Mucosa of rectum (tissue), 2 donors: Measurements from ENCODE around the gene MYO18B.

Experiments
- H3K27ac ChIP-seq, 2 donors: one replicate each; pipeline ENCODE4 v1.7.0; 2013; ENCODE audit warnings: inconsistent platforms in 2 of 2, low read depth in 2 of 2, low read length in 2 of 2
- H3K27me3 ChIP-seq, 2 donors: one replicate each; pipeline ENCODE4 v1.7.0; 2013; ENCODE audit warnings: low read length in 2 of 2; ENCODE audit not compliant: control insufficient read depth in 2 of 2, insufficient read depth in 2 of 2
- H3K36me3 ChIP-seq, 2 donors: one replicate each; pipeline ENCODE4 v1.7.0; 2013; ENCODE audit warnings: low read length in 2 of 2; ENCODE audit not compliant: control insufficient read depth in 2 of 2, insufficient read depth in 2 of 2
- H3K4me1 ChIP-seq, 2 donors: one replicate each; pipeline ENCODE4 v1.7.0; 2013; ENCODE audit warnings: low read length in 2 of 2, mild to moderate bottlenecking in 1 of 2; ENCODE audit not compliant: control insufficient read depth in 2 of 2, insufficient read depth in 2 of 2
- H3K4me3 ChIP-seq, 2 donors: one replicate each; pipeline ENCODE4 v1.7.0; 2013; ENCODE audit warnings: low read length in 2 of 2
- H3K9ac ChIP-seq, 2 donors: one replicate each; pipeline ENCODE4 v1.7.0; 2013; ENCODE audit warnings: low read length in 2 of 2, low read depth in 1 of 2, mild to moderate bottlenecking in 1 of 2
- H3K9me3 ChIP-seq, 2 donors: one replicate each; pipeline ENCODE4 v1.7.0; 2013; ENCODE audit warnings: low read length in 2 of 2; ENCODE audit not compliant: control insufficient read depth in 2 of 2
- donor health status: healthy.
- donor health status: Normal muscosa, but diverticular disease.

Gene MYO18B

DNA sequence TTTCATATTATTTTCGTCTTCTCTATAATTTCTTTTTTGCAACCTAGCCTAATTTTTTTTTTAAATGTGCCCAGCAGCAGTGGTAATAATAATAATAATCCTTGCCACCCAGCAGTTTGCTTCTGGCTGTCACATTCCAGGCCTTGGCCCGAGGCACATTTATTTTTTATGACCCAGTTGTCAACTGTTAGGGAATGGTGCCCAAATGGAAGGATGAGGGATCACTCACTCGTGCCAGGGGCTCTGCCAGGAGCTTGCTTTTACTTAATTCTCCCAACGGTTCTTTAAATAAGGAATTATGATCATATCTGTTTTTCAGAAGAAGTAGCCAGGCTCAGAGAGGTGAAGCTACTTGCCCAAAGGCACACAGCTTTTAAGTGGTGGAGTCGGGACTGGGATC, 49.6 kb downstream of the MYO18B start:
- Histone ChIP-seq H3K4me3 (no peak overlapping the region), H3K27me3 (no peaks in the 10 kb centered on the region), H3K27ac (no peak overlapping the region), H3K9me3 (no peaks in the 10 kb centered on the region), H3K4me1 (no peaks in the 10 kb centered on the region), H3K36me3 (no peaks in the 10 kb centered on the region), H3K9ac (no peak overlapping the region)

DNA sequence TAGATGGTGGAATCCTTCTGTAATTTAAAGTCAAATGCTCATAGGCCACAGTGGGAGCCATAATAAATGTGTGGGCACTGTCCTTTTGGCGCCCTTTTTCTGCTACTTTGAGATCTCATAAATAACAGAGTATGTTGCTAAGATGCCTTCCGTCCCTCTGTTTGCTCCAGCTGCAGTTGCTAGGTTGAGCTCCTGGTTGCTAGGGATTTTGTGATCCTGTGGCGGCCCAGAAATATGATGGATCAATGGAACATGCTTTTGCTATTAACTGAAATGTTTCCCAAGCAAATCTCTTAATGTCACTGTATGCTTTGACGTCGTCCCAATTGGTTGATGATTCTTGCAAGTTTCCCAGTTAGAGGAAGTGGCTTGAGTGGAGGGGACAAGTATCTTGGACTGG, 53.5 kb downstream of the MYO18B start:
- H3K27me3 ChIP-seq = peaks cover 0 to 2% of the 10 kb centered on the region in 2 donors
- no peaks in the 10 kb centered on the region for H3K9me3 ChIP-seq
- H3K4me1 ChIP-seq = no peaks in the 10 kb centered on the region
- H3K9ac ChIP-seq = no peak overlapping the region
- H3K4me3 ChIP-seq = no peak overlapping the region
- H3K36me3 ChIP-seq = no peaks in the 10 kb centered on the region
- H3K27ac ChIP-seq = no peak overlapping the region

DNA sequence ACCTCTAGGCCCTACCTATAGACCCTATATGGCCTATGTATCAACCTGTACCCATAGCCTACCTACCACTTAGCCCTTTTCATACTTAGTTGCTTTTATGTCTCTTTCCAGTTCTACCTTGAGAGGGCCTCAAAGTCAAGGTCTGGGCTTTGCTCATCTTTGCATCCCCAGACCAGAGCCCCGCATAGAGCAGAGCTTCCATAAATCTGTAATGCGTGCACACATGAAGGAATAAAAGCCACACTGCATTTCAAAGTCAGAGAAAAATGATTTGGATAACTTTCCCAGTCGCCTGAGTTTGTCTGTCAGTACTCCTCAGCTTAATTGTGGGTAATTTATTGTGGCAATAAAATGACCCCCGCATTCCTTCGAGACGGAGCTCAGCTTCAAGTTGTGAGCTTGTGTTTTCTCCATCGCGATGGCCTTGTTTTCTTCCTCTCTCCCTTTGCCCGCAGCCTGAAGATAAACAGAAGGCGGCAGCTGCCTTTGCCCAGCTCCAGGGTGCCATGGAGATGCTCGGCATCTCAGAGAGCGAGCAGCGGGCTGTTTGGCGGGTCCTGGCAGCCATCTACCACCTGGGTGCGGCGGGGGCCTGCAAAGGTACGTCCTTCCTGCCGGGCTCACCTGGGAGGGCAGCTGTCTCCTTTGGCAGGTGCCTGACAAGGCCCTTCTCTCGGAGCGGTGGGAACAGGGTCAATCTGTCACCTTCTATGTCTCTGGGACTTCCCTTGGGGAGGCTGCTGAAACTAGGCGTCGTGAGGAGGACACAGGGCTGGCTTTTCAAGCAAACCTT, 55.7 kb downstream of the MYO18B start:
- no peaks in the 10 kb centered on the region for H3K36me3 ChIP-seq
- no peak overlapping the region for H3K27ac ChIP-seq
- no peak overlapping the region for H3K9ac ChIP-seq
- no peak overlapping the region for H3K4me3 ChIP-seq
- no peaks in the 10 kb centered on the region for H3K9me3 ChIP-seq
- H3K4me1 ChIP-seq = no peaks in the 10 kb centered on the region
- peaks cover 0 to 4% of the 10 kb centered on the region in 2 donors for H3K27me3 ChIP-seq

DNA sequence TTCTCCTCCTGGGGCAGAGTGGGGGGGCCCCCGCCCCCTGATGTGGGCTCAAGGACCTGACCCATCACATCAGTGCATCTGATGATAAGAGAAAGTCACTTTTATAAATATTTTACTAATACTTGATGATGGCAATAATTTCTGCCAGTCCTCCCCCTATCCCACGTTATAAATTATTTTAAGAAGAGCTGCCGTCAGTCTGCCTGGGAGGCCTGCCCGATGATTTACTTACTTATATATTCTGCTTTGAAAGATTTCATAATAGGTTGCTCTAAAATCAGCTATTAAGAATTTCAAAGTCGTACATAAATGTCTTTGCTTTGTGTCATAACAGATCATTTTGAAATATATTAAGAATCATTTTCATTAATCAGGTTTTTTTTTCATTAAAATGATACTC, 58.8 kb downstream of the MYO18B start:
- H3K27ac ChIP-seq = no peak overlapping the region
- H3K4me3 ChIP-seq = no peak overlapping the region
- H3K9me3 ChIP-seq = no peaks in the 10 kb centered on the region
- H3K4me1 ChIP-seq = no peaks in the 10 kb centered on the region
- H3K27me3 ChIP-seq = peaks cover 0 to 6% of the 10 kb centered on the region in 2 donors
- H3K36me3 ChIP-seq = no peaks in the 10 kb centered on the region
- no peak overlapping the region for H3K9ac ChIP-seq

DNA sequence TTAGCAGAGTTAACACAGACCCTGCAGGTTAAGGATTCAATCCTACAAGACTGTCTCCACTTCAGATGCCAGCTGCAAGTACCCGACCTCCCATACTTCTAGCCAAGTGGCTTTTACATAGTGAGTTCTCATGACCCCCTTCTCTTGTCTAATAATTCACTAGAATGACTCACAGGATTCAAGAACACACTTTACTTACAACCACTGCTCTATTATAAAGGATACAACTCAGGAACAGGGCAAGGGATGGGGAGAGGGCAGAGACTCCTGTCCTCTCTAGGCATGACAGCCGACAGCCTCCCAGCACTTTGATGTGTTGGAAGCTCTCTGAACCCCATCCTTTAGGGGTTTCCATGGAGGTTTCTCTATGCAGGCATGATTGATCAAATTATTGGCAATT, 60.0 kb downstream of the MYO18B start:
- H3K36me3 ChIP-seq = no peaks in the 10 kb centered on the region
- H3K4me3 ChIP-seq = no peak overlapping the region
- no peaks in the 10 kb centered on the region for H3K4me1 ChIP-seq
- no peaks in the 10 kb centered on the region for H3K9me3 ChIP-seq
- peaks cover 0 to 6% of the 10 kb centered on the region in 2 donors for H3K27me3 ChIP-seq
- no peak overlapping the region for H3K9ac ChIP-seq
- H3K27ac ChIP-seq = no peak overlapping the region

DNA sequence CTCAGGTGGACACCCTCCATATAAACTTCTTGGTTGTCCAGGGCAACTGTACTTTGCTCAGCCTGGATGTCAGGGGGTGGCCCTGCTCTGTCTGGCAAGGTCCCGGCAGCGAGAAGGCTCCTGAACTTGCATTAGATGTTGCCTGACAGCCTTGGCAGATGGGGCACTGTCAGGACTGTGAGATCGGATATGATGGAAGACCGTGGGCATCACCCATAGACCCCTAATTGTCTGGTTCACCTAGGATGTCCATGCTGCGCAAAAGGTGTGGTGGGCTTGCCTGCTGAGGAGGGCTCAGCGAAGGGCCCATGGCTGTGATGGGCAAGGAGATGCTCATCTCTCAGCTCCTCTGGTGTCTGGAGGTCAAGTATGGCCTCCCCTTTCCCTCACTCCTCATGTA, 62.7 kb downstream of the MYO18B start:
- Histone ChIP-seq H3K36me3 (no peaks in the 10 kb centered on the region), H3K4me1 (no peaks in the 10 kb centered on the region), H3K9ac (no peak overlapping the region), H3K27ac (no peak overlapping the region), H3K9me3 (peaks cover 0 to 3% of the 10 kb centered on the region in 2 donors), H3K27me3 (peaks cover 0 to 4% of the 10 kb centered on the region in 2 donors), H3K4me3 (no peak overlapping the region)

DNA sequence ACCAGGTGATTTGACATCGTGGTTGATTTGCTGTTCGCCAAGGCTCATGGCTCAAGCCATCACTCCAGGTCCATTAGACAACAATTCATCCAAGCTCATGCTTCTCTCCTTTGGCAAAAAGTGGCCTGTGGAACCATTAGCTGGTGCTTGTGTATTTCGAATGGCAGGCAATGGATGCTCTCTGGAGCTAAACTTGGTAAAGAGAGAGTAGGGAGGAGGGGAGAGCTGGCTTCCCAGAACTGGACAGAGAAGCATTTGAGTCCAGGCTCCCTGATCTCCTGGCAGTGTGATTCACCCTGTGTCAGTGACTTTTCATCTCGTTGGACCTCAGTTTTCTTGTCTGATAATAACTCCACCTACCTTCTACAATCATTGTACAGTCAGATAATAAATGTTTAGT, 64.6 kb downstream of the MYO18B start:
- H3K9ac ChIP-seq = no peak overlapping the region
- H3K27ac ChIP-seq = no peak overlapping the region
- no peaks in the 10 kb centered on the region for H3K4me1 ChIP-seq
- H3K4me3 ChIP-seq = no peak overlapping the region
- no peaks in the 10 kb centered on the region for H3K36me3 ChIP-seq
- peaks cover 0 to 3% of the 10 kb centered on the region in 2 donors for H3K9me3 ChIP-seq
- H3K27me3 ChIP-seq = peaks cover 0 to 4% of the 10 kb centered on the region in 2 donors

DNA sequence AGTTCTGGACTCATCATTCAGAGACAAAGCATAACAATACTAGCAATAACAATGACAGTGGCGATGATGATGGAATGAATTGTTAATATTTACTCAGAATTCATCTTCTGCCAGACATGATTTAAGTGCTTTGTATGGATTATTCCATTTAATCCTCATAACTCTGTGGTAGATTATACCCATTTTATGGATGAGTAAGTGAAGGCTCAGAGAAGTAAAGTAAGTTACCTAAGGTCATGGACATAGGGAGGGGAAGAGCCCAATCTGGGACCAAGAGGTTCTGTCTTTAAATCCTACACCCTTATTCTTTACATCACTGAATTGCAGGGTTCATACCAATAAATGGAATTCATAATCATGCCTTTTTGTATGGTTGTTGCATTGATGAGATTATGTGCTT, 72.7 kb downstream of the MYO18B start:
- no peaks in the 10 kb centered on the region for H3K9me3 ChIP-seq
- no peak overlapping the region for H3K27ac ChIP-seq
- no peak overlapping the region for H3K4me3 ChIP-seq
- H3K36me3 ChIP-seq = no peaks in the 10 kb centered on the region
- no peaks in the 10 kb centered on the region for H3K4me1 ChIP-seq
- no peak overlapping the region for H3K9ac ChIP-seq
- H3K27me3 ChIP-seq = peaks cover 2 to 5% of the 10 kb centered on the region in 2 donors

DNA sequence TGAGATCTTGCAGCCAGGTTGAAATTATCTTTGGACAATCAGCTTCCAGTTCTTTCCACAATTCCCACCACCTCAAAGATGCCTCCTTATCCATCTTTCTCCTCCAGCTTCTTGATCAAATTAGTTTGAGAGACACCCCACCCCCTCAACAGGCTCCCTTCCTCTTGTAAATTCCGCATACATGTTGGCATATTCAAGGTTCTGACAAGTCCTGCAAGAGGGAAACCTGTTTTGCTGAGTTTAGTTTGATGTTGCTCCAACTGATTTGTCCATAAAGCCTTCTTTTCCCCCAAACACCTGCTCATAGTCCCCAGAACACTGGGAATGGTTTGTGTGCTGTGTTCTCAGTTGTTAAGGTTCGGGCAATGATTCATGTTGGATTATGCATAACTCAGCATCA, 73.6 kb downstream of the MYO18B start:
- peaks cover 2 to 5% of the 10 kb centered on the region in 2 donors for H3K27me3 ChIP-seq

DNA sequence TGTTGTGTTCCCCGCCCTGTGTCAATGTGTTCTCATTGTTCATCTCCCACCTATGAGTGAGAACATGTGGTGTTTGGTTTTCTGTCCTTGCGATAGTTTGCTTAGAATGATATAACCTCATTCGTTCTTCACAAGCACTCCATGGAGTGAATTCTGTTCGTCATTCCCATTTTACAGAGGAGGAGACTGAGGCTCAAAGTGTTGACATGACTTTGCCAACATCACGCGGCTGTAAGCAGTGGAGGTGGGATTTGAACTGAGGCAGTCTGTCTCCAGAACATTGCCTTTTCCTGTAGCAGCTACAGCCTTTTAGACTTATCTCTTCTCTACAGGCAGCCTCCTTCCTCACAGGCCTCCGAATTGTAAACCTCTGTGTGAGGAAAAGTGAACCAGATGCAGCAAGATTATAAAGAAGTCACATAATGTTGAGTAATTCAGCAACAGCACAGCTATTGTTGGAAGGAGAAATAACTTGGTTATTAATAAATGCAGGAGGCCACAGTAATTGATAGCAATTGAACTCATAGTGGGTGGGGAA, 74.6 kb downstream of the MYO18B start:
- Histone ChIP-seq H3K9me3 (no peaks in the 10 kb centered on the region), H3K27ac (no peak overlapping the region), H3K36me3 (no peaks in the 10 kb centered on the region)

More for the DNA sequence above, 73.6 kb downstream of the MYO18B start:
- no peak overlapping the region for H3K9ac ChIP-seq
- no peaks in the 10 kb centered on the region for H3K36me3 ChIP-seq
- H3K4me3 ChIP-seq = no peak overlapping the region
- H3K27ac ChIP-seq = no peak overlapping the region
- H3K9me3 ChIP-seq = no peaks in the 10 kb centered on the region
- no peaks in the 10 kb centered on the region for H3K4me1 ChIP-seq

More for the DNA sequence above, 74.6 kb downstream of the MYO18B start:
- no peak overlapping the region for H3K9ac ChIP-seq
- no peaks in the 10 kb centered on the region for H3K4me1 ChIP-seq
- no peak overlapping the region for H3K4me3 ChIP-seq
- peaks cover 2 to 5% of the 10 kb centered on the region in 2 donors for H3K27me3 ChIP-seq
